ENCODE measurements around the gene ZNF831.

GRCh38 chr20:59223750-59224149 is 60.1 kb downstream of the ZNF831 start:
- TF ChIP-seq POLR2A (IDR thresholded peaks at IDR 0.05; ENCODE audit: low read depth, low read length) (no peak), TAF1 (IDR thresholded peaks at IDR 0.05; ENCODE audit: borderline replicate concordance, low read depth, low read length) (no peak), POLR2AphosphoS5 (IDR thresholded peaks at IDR 0.05; ENCODE audit: low read depth, low read length) (no peak)
